HFFc6 (cell line): ENCODE measurements around the gene SLC7A7. TPM values are rescaled to one million over a fixed set of nuclear protein-coding genes. Genes with fewer than 3 reads are reported as not detected.
"Not testable (repeated sequence)": the region's sequence is repeated elsewhere in the genome, so short reads cannot be mapped to it uniquely, and the experiment has no call there.

ENCODE experiments used
- DNase-seq: peaks from one replicate; pipeline ENCODE4 v3.0.0-alpha.2; 2018
- H3K27ac Mint-ChIP-seq: 2 replicates; pipeline ENCODE4 v1.8.0; 2020; ENCODE audit warnings: mild to moderate bottlenecking, mixed read lengths
- H3K27me3 Mint-ChIP-seq: 2 replicates; pipeline ENCODE4 v1.8.0; 2021; ENCODE audit warnings: mild to moderate bottlenecking, moderate library complexity, mixed read lengths; ENCODE audit not compliant: insufficient read depth
- H3K36me3 Mint-ChIP-seq: 2 replicates; pipeline ENCODE4 v1.8.0; 2021; ENCODE audit warnings: low read depth, mixed read lengths
- H3K4me1 Mint-ChIP-seq: 2 replicates; pipeline ENCODE4 v1.8.0; 2020; ENCODE audit warnings: low read depth, mixed read lengths
- H3K4me3 Mint-ChIP-seq: 2 replicates; pipeline ENCODE4 v1.8.0; 2020; ENCODE audit warnings: mild to moderate bottlenecking, moderate library complexity, mixed read lengths
- H3K9me3 Mint-ChIP-seq: 2 replicates; pipeline ENCODE4 v1.8.0; 2020; ENCODE audit warnings: mild to moderate bottlenecking, mixed read lengths
- CTCF ChIP-seq: fragments of 200-600 bp; sonication (generic); IDR thresholded peaks from 2 replicates; pipeline ENCODE4 v1.5.0; 2021; ENCODE audit warnings: antibody characterized with exemption, mild to moderate bottlenecking
- total RNA-seq, 6 experiments: library from RNA; stranded (reverse); fragmentation: NEBNext Ultra II Directional; extraction: Animal tissue kit (Norgen Biotek cat#: 25700); gene quantifications; 2 replicates in 1 of 6; 3 replicates in 5 of 6; pipeline ENCODE4 v1.2.3, GENCODE V29; 2021

The SLC7A7 gene
- total RNA-seq, 6 experiments from 2014 or later = 0.31 to 1.3 (median 0.56) TPM

GRCh38 chr14:22808388-22809209 lies 6.6 kb downstream of the SLC7A7 start:
- TF ChIP-seq CTCF = no peak
- Mint-ChIP-seq H3K36me3 (no peaks in the 10 kb centered on the region), H3K27me3 (peaks cover 13% of the 10 kb centered on the region), H3K4me1 (no peaks in the 10 kb centered on the region), H3K27ac (no peak overlapping the region), H3K4me3 (no peak overlapping the region), H3K9me3 (no peaks in the 10 kb centered on the region)
- no peak for DNase-seq

- TF ChIP-seq CTCF = no peak
- Mint-ChIP-seq H3K36me3 (no peaks in the 10 kb centered on the region), H3K9me3 (no peaks in the 10 kb centered on the region), H3K27me3 (peaks cover 13% of the 10 kb centered on the region), H3K27ac (no peak overlapping the region), H3K4me1 (no peaks in the 10 kb centered on the region), H3K4me3 (no peak overlapping the region)
- DNase-seq = no peak
These were observed 7.7 kb downstream of the SLC7A7 start for GRCh38 chr14:22807432-22808087.

GRCh38 chr14:22805235-22805634 lies 10.0 kb downstream of the SLC7A7 start:
- H3K9me3 Mint-ChIP-seq, H3K4me1 Mint-ChIP-seq, H3K27ac Mint-ChIP-seq, H3K4me3 Mint-ChIP-seq, H3K36me3 Mint-ChIP-seq, DNase-seq: not testable (repeated sequence)
- peaks cover 16% of the 10 kb centered on the region for H3K27me3 Mint-ChIP-seq

- TF ChIP-seq CTCF = no peak
- H3K36me3 Mint-ChIP-seq = no peaks in the 10 kb centered on the region
- H3K4me1 Mint-ChIP-seq = no peaks in the 10 kb centered on the region
- no peak for DNase-seq
- no peak overlapping the region for H3K27ac Mint-ChIP-seq
- H3K9me3 Mint-ChIP-seq = no peaks in the 10 kb centered on the region
- H3K4me3 Mint-ChIP-seq = no peak overlapping the region
- peaks cover 21% of the 10 kb centered on the region for H3K27me3 Mint-ChIP-seq
These were observed 11.6 kb downstream of the SLC7A7 start for GRCh38 chr14:22803687-22803974.

- no peak overlapping the region for H3K27ac Mint-ChIP-seq
- H3K36me3 Mint-ChIP-seq = no peaks in the 10 kb centered on the region
- no peak for DNase-seq
These were observed 12.2 kb downstream of the SLC7A7 start for GRCh38 chr14:22802860-22803686.

More at GRCh38 chr14:22802860-22803686, 12.2 kb downstream of the SLC7A7 start:
- Mint-ChIP-seq H3K4me1 (no peaks in the 10 kb centered on the region), H3K9me3 (no peaks in the 10 kb centered on the region), H3K4me3 (no peak overlapping the region), H3K27me3 (peaks cover 25% of the 10 kb centered on the region)
- TF ChIP-seq CTCF = no peak
